ENCODE measurements around the gene BBIP1. TPM values are rescaled to one million over a fixed set of nuclear protein-coding genes. Genes with fewer than 3 reads are reported as not detected.

Gene BBIP1
- total and polyA plus RNA-seq, 2 experiments from 2014 or later = 14.8 to 56.5 TPM

DNA sequence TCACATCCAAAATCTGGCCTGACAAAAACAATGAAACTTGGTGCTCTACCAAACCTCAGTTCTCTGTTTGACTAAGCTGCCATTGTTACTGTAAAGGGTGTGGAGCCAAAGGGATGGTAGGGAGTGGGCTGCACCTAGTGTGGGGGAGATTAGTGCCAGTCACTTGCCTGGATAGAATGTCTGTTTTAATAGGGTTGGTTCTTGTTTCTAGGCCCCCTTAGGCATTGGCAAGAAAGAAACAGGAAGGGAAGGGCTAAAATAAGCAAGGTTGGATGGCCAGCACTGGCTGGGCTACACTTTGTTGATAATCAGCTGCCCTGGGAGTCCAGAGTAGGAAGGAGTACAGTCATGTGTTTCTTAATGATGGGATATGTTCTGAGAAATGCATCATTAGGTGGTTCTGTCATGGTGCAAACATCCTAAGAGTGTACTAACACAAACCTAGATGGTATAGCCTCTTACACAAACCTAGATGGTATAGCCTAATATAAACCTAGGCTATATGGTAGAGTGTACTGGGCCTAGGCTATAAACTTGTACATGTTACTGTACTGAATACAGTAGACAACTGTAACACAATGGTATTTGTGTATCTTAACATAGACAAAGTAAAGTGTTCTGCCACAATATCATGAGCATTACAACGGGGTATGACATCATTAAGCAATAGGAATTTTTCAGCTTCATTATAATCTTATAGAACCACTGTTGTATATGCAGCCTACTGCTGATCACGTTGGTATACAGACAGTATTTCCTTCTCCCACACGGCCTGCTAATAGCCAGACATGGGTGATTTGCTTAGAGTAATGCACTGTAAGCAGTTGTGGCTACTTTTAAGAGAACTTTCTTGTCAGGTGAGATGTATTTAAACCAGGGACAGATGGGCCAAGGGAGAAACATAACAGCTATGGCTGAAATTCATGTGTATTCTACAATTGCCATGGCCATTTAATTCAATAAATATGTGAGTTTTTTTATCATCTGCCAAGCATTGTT lies 15.4 kb downstream of the BBIP1 start:
- no peak for TF ChIP-seq EZH2phosphoT487 (IDR thresholded peaks at IDR 0.05; ENCODE audit: unreplicated experiment)
- TF ChIP-seq STAT1 (IDR thresholded peaks at IDR 0.05; ENCODE audit: unreplicated experiment) = no peak
- TF ChIP-seq, protein P1, sequence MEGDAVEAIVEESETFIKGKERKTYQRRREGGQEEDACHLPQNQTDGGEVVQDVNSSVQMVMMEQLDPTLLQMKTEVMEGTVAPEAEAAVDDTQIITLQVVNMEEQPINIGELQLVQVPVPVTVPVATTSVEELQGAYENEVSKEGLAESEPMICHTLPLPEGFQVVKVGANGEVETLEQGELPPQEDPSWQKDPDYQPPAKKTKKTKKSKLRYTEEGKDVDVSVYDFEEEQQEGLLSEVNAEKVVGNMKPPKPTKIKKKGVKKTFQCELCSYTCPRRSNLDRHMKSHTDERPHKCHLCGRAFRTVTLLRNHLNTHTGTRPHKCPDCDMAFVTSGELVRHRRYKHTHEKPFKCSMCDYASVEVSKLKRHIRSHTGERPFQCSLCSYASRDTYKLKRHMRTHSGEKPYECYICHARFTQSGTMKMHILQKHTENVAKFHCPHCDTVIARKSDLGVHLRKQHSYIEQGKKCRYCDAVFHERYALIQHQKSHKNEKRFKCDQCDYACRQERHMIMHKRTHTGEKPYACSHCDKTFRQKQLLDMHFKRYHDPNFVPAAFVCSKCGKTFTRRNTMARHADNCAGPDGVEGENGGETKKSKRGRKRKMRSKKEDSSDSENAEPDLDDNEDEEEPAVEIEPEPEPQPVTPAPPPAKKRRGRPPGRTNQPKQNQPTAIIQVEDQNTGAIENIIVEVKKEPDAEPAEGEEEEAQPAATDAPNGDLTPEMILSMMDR (conservative IDR thresholded peaks at IDR 0.05; ENCODE audit: low read depth in 2 of 2) = no peak
- no peak for TF ChIP-seq POLR2AphosphoS5 (IDR thresholded peaks at IDR 0.05; ENCODE audit: low read depth)
- TF ChIP-seq, protein P2, sequence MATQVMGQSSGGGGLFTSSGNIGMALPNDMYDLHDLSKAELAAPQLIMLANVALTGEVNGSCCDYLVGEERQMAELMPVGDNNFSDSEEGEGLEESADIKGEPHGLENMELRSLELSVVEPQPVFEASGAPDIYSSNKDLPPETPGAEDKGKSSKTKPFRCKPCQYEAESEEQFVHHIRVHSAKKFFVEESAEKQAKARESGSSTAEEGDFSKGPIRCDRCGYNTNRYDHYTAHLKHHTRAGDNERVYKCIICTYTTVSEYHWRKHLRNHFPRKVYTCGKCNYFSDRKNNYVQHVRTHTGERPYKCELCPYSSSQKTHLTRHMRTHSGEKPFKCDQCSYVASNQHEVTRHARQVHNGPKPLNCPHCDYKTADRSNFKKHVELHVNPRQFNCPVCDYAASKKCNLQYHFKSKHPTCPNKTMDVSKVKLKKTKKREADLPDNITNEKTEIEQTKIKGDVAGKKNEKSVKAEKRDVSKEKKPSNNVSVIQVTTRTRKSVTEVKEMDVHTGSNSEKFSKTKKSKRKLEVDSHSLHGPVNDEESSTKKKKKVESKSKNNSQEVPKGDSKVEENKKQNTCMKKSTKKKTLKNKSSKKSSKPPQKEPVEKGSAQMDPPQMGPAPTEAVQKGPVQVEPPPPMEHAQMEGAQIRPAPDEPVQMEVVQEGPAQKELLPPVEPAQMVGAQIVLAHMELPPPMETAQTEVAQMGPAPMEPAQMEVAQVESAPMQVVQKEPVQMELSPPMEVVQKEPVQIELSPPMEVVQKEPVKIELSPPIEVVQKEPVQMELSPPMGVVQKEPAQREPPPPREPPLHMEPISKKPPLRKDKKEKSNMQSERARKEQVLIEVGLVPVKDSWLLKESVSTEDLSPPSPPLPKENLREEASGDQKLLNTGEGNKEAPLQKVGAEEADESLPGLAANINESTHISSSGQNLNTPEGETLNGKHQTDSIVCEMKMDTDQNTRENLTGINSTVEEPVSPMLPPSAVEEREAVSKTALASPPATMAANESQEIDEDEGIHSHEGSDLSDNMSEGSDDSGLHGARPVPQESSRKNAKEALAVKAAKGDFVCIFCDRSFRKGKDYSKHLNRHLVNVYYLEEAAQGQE (IDR thresholded peaks at IDR 0.05; ENCODE audit: unreplicated experiment) = no peak
- no peak for TF ChIP-seq ZNF114 (CRISPR knock-in tag; IDR thresholded peaks at IDR 0.05)
- no peak for TF ChIP-seq JUNB (IDR thresholded peaks at IDR 0.05; ENCODE audit: unreplicated experiment)
- no peak for TF ChIP-seq EZH2 (IDR thresholded peaks at IDR 0.05; ENCODE audit: low read depth, unreplicated experiment)
- TF ChIP-seq CREB1 (CRISPR knock-in tag; IDR thresholded peaks at IDR 0.05; ENCODE audit: low read depth) = no peak
- TF ChIP-seq, protein P3, sequence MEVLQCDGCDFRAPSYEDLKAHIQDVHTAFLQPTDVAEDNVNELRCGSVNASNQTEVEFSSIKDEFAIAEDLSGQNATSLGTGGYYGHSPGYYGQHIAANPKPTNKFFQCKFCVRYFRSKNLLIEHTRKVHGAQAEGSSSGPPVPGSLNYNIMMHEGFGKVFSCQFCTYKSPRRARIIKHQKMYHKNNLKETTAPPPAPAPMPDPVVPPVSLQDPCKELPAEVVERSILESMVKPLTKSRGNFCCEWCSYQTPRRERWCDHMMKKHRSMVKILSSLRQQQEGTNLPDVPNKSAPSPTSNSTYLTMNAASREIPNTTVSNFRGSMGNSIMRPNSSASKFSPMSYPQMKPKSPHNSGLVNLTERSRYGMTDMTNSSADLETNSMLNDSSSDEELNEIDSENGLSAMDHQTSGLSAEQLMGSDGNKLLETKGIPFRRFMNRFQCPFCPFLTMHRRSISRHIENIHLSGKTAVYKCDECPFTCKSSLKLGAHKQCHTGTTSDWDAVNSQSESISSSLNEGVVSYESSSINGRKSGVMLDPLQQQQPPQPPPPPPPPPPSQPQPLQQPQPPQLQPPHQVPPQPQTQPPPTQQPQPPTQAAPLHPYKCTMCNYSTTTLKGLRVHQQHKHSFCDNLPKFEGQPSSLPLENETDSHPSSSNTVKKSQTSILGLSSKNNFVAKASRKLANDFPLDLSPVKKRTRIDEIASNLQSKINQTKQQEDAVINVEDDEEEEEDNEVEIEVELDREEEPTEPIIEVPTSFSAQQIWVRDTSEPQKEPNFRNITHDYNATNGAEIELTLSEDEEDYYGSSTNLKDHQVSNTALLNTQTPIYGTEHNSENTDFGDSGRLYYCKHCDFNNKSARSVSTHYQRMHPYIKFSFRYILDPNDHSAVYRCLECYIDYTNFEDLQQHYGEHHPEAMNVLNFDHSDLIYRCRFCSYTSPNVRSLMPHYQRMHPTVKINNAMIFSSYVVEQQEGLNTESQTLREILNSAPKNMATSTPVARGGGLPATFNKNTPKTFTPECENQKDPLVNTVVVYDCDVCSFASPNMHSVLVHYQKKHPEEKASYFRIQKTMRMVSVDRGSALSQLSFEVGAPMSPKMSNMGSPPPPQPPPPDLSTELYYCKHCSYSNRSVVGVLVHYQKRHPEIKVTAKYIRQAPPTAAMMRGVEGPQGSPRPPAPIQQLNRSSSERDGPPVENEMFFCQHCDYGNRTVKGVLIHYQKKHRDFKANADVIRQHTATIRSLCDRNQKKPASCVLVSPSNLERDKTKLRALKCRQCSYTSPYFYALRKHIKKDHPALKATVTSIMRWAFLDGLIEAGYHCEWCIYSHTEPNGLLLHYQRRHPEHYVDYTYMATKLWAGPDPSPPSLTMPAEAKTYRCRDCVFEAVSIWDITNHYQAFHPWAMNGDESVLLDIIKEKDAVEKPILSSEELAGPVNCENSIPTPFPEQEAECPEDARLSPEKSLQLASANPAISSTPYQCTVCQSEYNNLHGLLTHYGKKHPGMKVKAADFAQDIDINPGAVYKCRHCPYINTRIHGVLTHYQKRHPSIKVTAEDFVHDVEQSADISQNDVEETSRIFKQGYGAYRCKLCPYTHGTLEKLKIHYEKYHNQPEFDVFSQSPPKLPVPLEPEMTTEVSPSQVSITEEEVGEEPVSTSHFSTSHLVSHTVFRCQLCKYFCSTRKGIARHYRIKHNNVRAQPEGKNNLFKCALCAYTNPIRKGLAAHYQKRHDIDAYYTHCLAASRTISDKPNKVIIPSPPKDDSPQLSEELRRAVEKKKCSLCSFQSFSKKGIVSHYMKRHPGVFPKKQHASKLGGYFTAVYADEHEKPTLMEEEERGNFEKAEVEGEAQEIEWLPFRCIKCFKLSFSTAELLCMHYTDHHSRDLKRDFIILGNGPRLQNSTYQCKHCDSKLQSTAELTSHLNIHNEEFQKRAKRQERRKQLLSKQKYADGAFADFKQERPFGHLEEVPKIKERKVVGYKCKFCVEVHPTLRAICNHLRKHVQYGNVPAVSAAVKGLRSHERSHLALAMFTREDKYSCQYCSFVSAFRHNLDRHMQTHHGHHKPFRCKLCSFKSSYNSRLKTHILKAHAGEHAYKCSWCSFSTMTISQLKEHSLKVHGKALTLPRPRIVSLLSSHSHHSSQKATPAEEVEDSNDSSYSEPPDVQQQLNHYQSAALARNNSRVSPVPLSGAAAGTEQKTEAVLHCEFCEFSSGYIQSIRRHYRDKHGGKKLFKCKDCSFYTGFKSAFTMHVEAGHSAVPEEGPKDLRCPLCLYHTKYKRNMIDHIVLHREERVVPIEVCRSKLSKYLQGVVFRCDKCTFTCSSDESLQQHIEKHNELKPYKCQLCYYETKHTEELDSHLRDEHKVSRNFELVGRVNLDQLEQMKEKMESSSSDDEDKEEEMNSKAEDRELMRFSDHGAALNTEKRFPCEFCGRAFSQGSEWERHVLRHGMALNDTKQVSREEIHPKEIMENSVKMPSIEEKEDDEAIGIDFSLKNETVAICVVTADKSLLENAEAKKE (CRISPR knock-in tag; IDR thresholded peaks at IDR 0.05) = no peak
- TF ChIP-seq ZNF331 (CRISPR knock-in tag; IDR thresholded peaks at IDR 0.05; ENCODE audit: low read depth) = no peak
- TF ChIP-seq NANOG (IDR thresholded peaks at IDR 0.05; ENCODE audit: borderline replicate concordance) = no peak
- TF ChIP-seq, protein P4, sequence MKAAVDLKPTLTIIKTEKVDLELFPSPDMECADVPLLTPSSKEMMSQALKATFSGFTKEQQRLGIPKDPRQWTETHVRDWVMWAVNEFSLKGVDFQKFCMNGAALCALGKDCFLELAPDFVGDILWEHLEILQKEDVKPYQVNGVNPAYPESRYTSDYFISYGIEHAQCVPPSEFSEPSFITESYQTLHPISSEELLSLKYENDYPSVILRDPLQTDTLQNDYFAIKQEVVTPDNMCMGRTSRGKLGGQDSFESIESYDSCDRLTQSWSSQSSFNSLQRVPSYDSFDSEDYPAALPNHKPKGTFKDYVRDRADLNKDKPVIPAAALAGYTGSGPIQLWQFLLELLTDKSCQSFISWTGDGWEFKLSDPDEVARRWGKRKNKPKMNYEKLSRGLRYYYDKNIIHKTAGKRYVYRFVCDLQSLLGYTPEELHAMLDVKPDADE (IDR thresholded peaks at IDR 0.05) = no peak
- Mint-ChIP-seq H3K4me1 (peaks cover 20% of the 10 kb centered on the region), H3K9me3 (no peaks in the 10 kb centered on the region), H3K4me3 (no peak overlapping the region), H3K27me3 (ENCODE audit: insufficient read depth, low read depth, poor library complexity) (no peaks in the 10 kb centered on the region), H3K36me3 (ENCODE audit: low read depth) (peaks cover 11% of the 10 kb centered on the region; the same call in 2 of the 3 replicates), H3K27ac (peak overlapping the region; percentile 17; the same call in 1 of the 2 replicates)
- no peak for ATAC-seq
- Histone ChIP-seq H3K4me2 (no peak overlapping the region), H3K4me1 (ENCODE audit: insufficient read depth) (peaks cover 5% of the 10 kb centered on the region; the same call in 1 of the 2 replicates), H3F3A (replicated peaks; ENCODE audit: low read depth) (no peaks in the 10 kb centered on the region), H2AFZ (no peak overlapping the region), H3K27ac (ENCODE audit: low read depth) (no peak overlapping the region), H3K79me2 (replicated peaks; ENCODE audit: insufficient read depth) (no peaks in the 10 kb centered on the region), H4K20me1 (replicated peaks; ENCODE audit: insufficient read depth) (no peaks in the 10 kb centered on the region), H3K4me3 (no peak overlapping the region), H3K27me3 (ENCODE audit: insufficient read depth) (no peaks in the 10 kb centered on the region), H3K9me2 (ENCODE audit: insufficient read depth) (no peaks in the 10 kb centered on the region), H3K36me3 (ENCODE audit: insufficient read depth) (no peaks in the 10 kb centered on the region)
- DNase-seq (ENCODE audit: low spot score) = no peak

Data from GM23338 (cell line).